ENCODE data around the gene CAMKK2. TPM values are rescaled to one million over a fixed set of nuclear protein-coding genes. Genes with fewer than 3 reads are reported as not detected.
"Not testable (repeated sequence)": the region's sequence is repeated elsewhere in the genome, so short reads cannot be mapped to it uniquely, and the experiment has no call there.

Gene CAMKK2
- total RNA-seq, 1 experiment from 2014 or later = 20.1 TPM

GRCh38 chr12:121279507-121279915 lies 17.0 kb downstream of the CAMKK2 start:
- DNase-seq (ENCODE audit: low spot score) = no peak

GRCh38 chr12:121279071-121279375 lies 17.5 kb downstream of the CAMKK2 start:
- DNase-seq (ENCODE audit: low spot score) = no peak

GRCh38 chr12:121278169-121279070 lies 18.1 kb downstream of the CAMKK2 start:
- DNase-seq (ENCODE audit: low spot score) = no peak

GRCh38 chr12:121277374-121277759 lies 19.1 kb downstream of the CAMKK2 start:
- DNase-seq (ENCODE audit: low spot score) = no peak

- DNase-seq (ENCODE audit: low spot score) = no peak
These were observed 22.3 kb downstream of the CAMKK2 start for GRCh38 chr12:121274036-121274763.

- DNase-seq (ENCODE audit: low spot score) = no peak
These were observed 23.1 kb downstream of the CAMKK2 start for GRCh38 chr12:121273364-121273896.

GRCh38 chr12:121267822-121268221 lies 28.7 kb downstream of the CAMKK2 start:
- no peak for DNase-seq (ENCODE audit: low spot score)

- DNase-seq (ENCODE audit: low spot score) = no peak
These were observed 31.5 kb downstream of the CAMKK2 start for GRCh38 chr12:121264951-121265515.

- DNase-seq (ENCODE audit: low spot score) = no peak
These were observed 32.4 kb downstream of the CAMKK2 start for GRCh38 chr12:121264135-121264534.

- DNase-seq (ENCODE audit: low spot score) = no peak
These were observed 33.1 kb downstream of the CAMKK2 start for GRCh38 chr12:121263206-121263935.

GRCh38 chr12:121261398-121261797 lies 35.1 kb downstream of the CAMKK2 start:
- no peak for DNase-seq (ENCODE audit: low spot score)

GRCh38 chr12:121260091-121260490 lies 36.4 kb downstream of the CAMKK2 start:
- DNase-seq (ENCODE audit: low spot score) = no peak

GRCh38 chr12:121259074-121259473 lies 37.4 kb downstream of the CAMKK2 start:
- DNase-seq (ENCODE audit: low spot score) = no peak

GRCh38 chr12:121257704-121258449 lies 38.6 kb downstream of the CAMKK2 start:
- DNase-seq (ENCODE audit: low spot score) = not testable (repeated sequence)

- DNase-seq (ENCODE audit: low spot score) = no peak
These were observed 41.1 kb downstream of the CAMKK2 start for GRCh38 chr12:121255433-121255832.

GRCh38 chr12:121253638-121254335 lies 42.7 kb downstream of the CAMKK2 start:
- DNase-seq (ENCODE audit: low spot score) = no peak

GRCh38 chr12:121252712-121253345 lies 43.7 kb downstream of the CAMKK2 start:
- DNase-seq (ENCODE audit: low spot score) = no peak

- no peak for DNase-seq (ENCODE audit: low spot score)
These were observed 44.7 kb downstream of the CAMKK2 start for GRCh38 chr12:121251838-121252237.

- DNase-seq (ENCODE audit: low spot score) = no peak
These were observed 46.1 kb downstream of the CAMKK2 start for GRCh38 chr12:121250359-121250758.

- DNase-seq (ENCODE audit: low spot score) = no peak
These were observed 47.9 kb downstream of the CAMKK2 start for GRCh38 chr12:121248622-121249021.
